OCI-LY7 (cell line): Measurements from ENCODE around the gene TP63. TPM values are rescaled to one million over a fixed set of nuclear protein-coding genes. Genes with fewer than 3 reads are reported as not detected.

ENCODE experiments used
- BruUV-seq: library from RNA; stranded (reverse); fragments of 400-500 nt; replicated peaks from 2 replicates; lab custom pipeline; 2021; lab: Mats Ljungman, UMichigan
- CTCF ChIA-PET: fragments of 300-600 bp; sonication (Branson Sonifier 250); formaldehyde crosslinking; loops from one replicate; lab custom pipeline; 2022; ENCODE audit warnings: antibody characterized with exemption; ENCODE audit not compliant: unreplicated experiment; lab: Charles Lee
- POLR2A ChIA-PET: fragments of 300-600 bp; sonication (Branson Sonifier 250); formaldehyde crosslinking; loops from one replicate; lab custom pipeline; 2022; ENCODE audit warnings: antibody characterized with exemption; lab: Charles Lee
- DNase-seq: peaks from one replicate; pipeline ENCODE4 v3.0.0-alpha.2; 2015; ENCODE audit warnings: low spot score
- H2AFZ ChIP-seq: fragments of 200-600 bp; sonication (generic), shearing (Covaris generic); 2 replicates; pipeline ENCODE4 v1.6.1; 2014; ENCODE audit warnings: mild to moderate bottlenecking, antibody characterized with exemption, low read length, moderate library complexity
- H3K27ac ChIP-seq: fragments of 200-600 bp; sonication (generic); 2 replicates; pipeline ENCODE4 v1.5.1; 2014; ENCODE audit warnings: mixed run types, low read depth, mild to moderate bottlenecking, moderate library complexity, low read length, inconsistent platforms; ENCODE audit not compliant: poor library complexity, severe bottlenecking
- H3K36me3 ChIP-seq: fragments of 200-600 bp; sonication (generic); 2 replicates; pipeline ENCODE4 v1.6.1; 2014; ENCODE audit warnings: mild to moderate bottlenecking, antibody characterized with exemption, low read length, moderate library complexity, mixed read lengths; ENCODE audit not compliant: insufficient read depth
- H3K4me1 ChIP-seq: fragments of 200-600 bp; sonication (generic); 2 replicates; pipeline ENCODE4 v1.5.1; 2014; ENCODE audit warnings: mild to moderate bottlenecking, low read length; ENCODE audit not compliant: insufficient read depth, poor library complexity, severe bottlenecking
- H3K4me2 ChIP-seq: fragments of 200-600 bp; sonication (generic); 2 replicates; pipeline ENCODE4 v1.6.1; 2014; ENCODE audit warnings: mild to moderate bottlenecking, low read length
- H3K4me3 ChIP-seq: fragments of 200-600 bp; sonication (generic); 2 replicates; pipeline ENCODE4 v1.5.1; 2014; ENCODE audit warnings: mild to moderate bottlenecking, low read depth, low read length; ENCODE audit not compliant: poor library complexity, severe bottlenecking
- H3K79me2 ChIP-seq: fragments of 200-600 bp; sonication (generic); 2 replicates; pipeline ENCODE4 v1.6.1; 2016; ENCODE audit warnings: low read depth, mild to moderate bottlenecking, low read length, moderate library complexity, mixed read lengths; ENCODE audit not compliant: insufficient read depth
- H3K9me2 ChIP-seq: fragments of 200-600 bp; sonication (generic); 2 replicates; pipeline ENCODE4 v1.6.1; 2016; ENCODE audit warnings: mild to moderate bottlenecking, low read length, mixed read lengths; ENCODE audit not compliant: insufficient read depth
- H3K9me3 ChIP-seq: fragments of 200-600 bp; sonication (generic); 2 replicates; pipeline ENCODE4 v1.6.1; 2014; ENCODE audit warnings: mild to moderate bottlenecking, mixed run types, low read length, mixed read lengths
- H4K20me1 ChIP-seq: fragments of 200-600 bp; sonication (generic); 2 replicates; pipeline ENCODE4 v1.6.1; 2014; ENCODE audit warnings: mild to moderate bottlenecking, antibody characterized with exemption, low read length, moderate library complexity, mixed read lengths; ENCODE audit not compliant: insufficient read depth
- CTCF ChIP-seq: fragments of 200-600 bp; sonication (generic); conservative IDR thresholded peaks from 2 replicates; pipeline ENCODE4 v1.5.1; 2014; ENCODE audit warnings: mild to moderate bottlenecking, antibody characterized with exemption, low read length, moderate library complexity, mixed read lengths
- EZH2phosphoT487 ChIP-seq: fragments of 200-600 bp; sonication (generic); IDR thresholded peaks from 2 replicates; pipeline ENCODE4 v1.6.1; 2018; ENCODE audit warnings: low read depth, borderline replicate concordance, mild to moderate bottlenecking, mixed run types, antibody characterized with exemption, low read length, moderate library complexity, mixed read lengths
- intact Hi-C: fragments of 100-400 bp; cut with micrococcal nuclease; formaldehyde crosslinking; loops from one replicate; pipeline ENCODE4 v1.10.0; 2022; ENCODE audit not compliant: unreplicated experiment
- total RNA-seq, 2 experiments: library from RNA; depleted of rRNA in 1 of 2; stranded (reverse); fragments of >200 nt in 1 of 2; shearing (Covaris generic) in 1 of 2; gene quantifications; 2 replicates each; pipeline ENCODE4 v1.2.3, GENCODE V29; 2014 to 2022

TP63 gene
- total RNA-seq, 2 experiments from 2014 or later: 0.16 to 1.1 TPM

GRCh38 chr3:189851682-189852081 is 220.5 kb downstream of the TP63 start:
- no peak for DNase-seq
- H3K36me3 ChIP-seq: no peaks in the 10 kb centered on the region
- H3K4me2 ChIP-seq: no peak overlapping the region
- H3K79me2 ChIP-seq: no peaks in the 10 kb centered on the region
- no peaks in the 10 kb centered on the region for H3K9me2 ChIP-seq
- CTCF ChIA-PET: no interaction called here
- H3K27ac ChIP-seq: no peak overlapping the region
- TF ChIP-seq CTCF: no peak
- no peak for TF ChIP-seq EZH2phosphoT487
- H3K9me3 ChIP-seq: no peaks in the 10 kb centered on the region
- H4K20me1 ChIP-seq: no peaks in the 10 kb centered on the region
- POLR2A ChIA-PET: interaction anchor here (1.3 kb wide), 1 partner anchor 11 kb away, joined by 4 read pairs; no protein-coding TSS in a partner anchor
- H3K4me1 ChIP-seq: no peaks in the 10 kb centered on the region
- BruUV-seq: no TSS peak
- no peak overlapping the region for H2AFZ ChIP-seq
- intact Hi-C loops: no loop called here
- no peak overlapping the region for H3K4me3 ChIP-seq

GRCh38 chr3:189853906-189854305 is 222.7 kb downstream of the TP63 start:
- no peaks in the 10 kb centered on the region for H3K4me1 ChIP-seq
- no peaks in the 10 kb centered on the region for H4K20me1 ChIP-seq
- no peaks in the 10 kb centered on the region for H3K9me3 ChIP-seq
- no peak overlapping the region for H3K4me2 ChIP-seq
- H3K4me3 ChIP-seq: no peak overlapping the region
- POLR2A ChIA-PET: no interaction called here
- H2AFZ ChIP-seq: no peak overlapping the region
- CTCF ChIA-PET: no interaction called here
- no peak for DNase-seq
- no peaks in the 10 kb centered on the region for H3K79me2 ChIP-seq
- no peak overlapping the region for H3K27ac ChIP-seq
- H3K9me2 ChIP-seq: no peaks in the 10 kb centered on the region
- no peaks in the 10 kb centered on the region for H3K36me3 ChIP-seq
- intact Hi-C loops: no loop called here
- no TSS peak for BruUV-seq
- TF ChIP-seq CTCF (no peak), EZH2phosphoT487 (no peak)

GRCh38 chr3:189860296-189860695 is 229.1 kb downstream of the TP63 start:
- Histone ChIP-seq H3K27ac (no peak overlapping the region), H3K4me1 (no peaks in the 10 kb centered on the region), H3K9me3 (no peaks in the 10 kb centered on the region), H3K36me3 (no peaks in the 10 kb centered on the region), H3K79me2 (no peaks in the 10 kb centered on the region), H4K20me1 (no peaks in the 10 kb centered on the region), H3K9me2 (no peaks in the 10 kb centered on the region), H3K4me2 (no peak overlapping the region), H3K4me3 (no peak overlapping the region), H2AFZ (no peak overlapping the region)
- ChIA-PET CTCF (no interaction called here), POLR2A (no interaction called here)
- no peak for DNase-seq
- TF ChIP-seq EZH2phosphoT487: no peak
- no TSS peak for BruUV-seq
- intact Hi-C loops: no loop called here
